Stimulated activated CD4-positive, alpha-beta T cell treated with anti-CD3 and anti-CD28 coated beads, Interleukin-4, amount 100 ng/mL, for 24 hours (primary cell): ENCODE measurements around the gene FEM1B.

Experiments used
- DNase-seq: peaks from one replicate; pipeline ENCODE4 v3.0.0-alpha.2; 2020

The FEM1B gene

GRCh38 chr15:68330416-68330815 is 52.9 kb downstream of the FEM1B start:
- no peak for DNase-seq

DNA sequence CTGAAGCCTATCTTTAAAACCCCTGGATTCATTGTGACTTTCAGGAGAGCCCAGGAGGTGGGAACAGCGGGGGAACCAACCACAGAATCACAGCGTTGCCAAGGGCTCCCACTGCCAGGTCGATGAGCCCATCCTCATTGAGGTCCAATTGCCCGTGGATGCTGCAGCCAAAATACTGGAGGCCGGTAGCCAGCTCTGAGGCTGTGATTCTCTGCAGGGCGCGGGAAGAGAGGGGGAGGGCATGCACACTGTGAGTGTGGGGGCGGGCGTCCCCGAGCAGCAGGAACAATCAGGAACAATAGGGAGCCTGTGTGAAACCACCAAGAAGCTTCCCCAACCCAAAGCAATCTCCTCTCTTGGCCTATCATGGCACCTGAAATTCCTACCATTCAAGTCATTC is 53.4 kb downstream of the FEM1B start:
- DNase-seq = no peak

DNA sequence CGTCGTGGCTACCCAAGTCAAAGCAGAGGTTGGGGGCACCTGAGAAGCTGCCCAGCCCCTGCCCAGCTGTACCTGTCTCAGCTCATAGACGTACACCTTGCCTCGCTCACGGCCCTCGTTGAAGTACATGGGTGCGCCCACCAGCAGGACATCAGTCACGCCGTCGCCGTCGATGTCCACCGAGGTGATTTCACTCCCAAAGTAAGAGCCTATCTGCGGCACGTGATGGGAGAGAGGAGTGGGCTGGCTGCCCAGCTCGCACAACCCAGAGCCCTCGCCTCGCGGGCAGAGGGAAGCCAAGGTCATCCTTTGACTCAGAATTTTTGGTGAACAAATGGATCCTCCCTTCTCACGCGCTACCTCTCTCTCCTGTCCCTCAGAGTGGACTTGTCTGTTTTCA is 54.7 kb downstream of the FEM1B start:
- DNase-seq = no peak

DNA sequence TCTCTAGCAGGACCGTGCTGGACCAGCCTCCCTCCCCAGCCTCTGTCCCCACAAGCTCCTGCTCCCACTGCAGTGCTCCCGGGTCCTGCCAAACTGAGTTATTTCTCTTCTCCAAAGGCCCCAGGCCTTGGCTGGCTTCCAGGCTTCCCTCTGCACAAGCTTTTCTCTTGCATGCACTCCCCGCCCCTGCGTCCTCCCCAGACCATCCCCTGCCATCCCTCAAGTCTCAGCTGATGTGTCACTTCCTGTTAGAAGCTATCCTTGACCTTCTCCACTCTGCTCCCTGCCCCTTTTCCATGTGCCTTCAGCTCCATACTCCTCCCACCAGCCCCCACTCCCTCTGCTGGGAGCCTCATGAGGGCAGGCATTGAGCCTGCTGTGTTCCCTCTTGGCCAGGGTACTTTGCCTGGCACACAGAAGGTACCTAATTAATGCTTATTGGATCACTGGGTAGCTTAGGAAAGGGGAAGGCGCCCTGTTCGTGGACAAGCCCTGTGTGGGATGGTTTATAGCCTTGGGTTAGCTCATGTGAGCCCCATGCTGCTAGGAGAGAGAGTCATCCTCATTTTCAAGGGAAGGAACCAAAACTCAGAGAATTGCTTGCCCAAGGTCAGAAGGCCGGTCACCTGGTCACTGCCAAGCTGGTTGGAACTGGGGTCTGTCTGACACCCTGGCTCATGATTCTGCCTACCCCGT is 56.4 kb downstream of the FEM1B start:
- no peak for DNase-seq

GRCh38 chr15:68334661-68335124 is 57.1 kb downstream of the FEM1B start:
- no peak for DNase-seq

GRCh38 chr15:68335251-68335650 is 57.7 kb downstream of the FEM1B start:
- DNase-seq = no peak

DNA sequence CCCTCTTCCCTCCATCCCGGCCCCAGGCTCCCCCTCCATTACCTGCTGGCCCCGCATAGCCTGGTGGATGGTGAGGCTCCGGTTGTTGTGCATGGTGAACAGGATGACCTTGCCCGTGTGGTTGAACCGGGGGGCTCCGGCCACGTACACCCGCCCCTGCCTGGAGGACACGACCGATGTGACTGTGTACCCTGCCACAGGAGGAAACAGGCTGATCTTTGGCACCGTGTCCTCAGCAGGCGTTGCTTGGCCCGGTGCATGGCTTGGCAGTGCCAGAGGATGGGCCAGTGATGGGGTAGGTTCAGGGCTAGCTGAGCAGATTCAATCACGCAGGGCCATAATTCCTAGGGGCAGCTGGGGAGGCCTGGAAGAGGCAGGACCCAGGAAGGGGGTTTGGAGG is 58.1 kb downstream of the FEM1B start:
- DNase-seq = no peak

DNA sequence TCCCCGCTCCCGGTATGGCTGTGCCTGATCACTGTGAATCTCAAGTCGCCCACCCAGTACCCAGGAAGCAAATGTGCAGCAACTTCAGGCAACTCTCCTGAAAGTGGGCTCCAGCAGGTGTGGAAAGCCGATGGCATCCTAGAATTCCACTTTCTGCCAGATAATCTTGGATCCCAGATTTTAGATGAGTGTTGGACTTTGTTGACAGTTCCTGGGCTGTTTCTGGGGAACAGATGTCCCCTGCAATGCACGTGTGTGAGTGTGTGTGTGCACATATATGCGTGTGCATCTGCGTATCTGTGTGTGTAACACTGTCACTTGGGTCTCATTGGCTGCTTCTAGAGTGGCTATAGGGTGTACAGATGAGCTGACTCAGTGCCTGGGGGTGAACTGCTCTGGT is 59.0 kb downstream of the FEM1B start:
- DNase-seq = no peak

DNA sequence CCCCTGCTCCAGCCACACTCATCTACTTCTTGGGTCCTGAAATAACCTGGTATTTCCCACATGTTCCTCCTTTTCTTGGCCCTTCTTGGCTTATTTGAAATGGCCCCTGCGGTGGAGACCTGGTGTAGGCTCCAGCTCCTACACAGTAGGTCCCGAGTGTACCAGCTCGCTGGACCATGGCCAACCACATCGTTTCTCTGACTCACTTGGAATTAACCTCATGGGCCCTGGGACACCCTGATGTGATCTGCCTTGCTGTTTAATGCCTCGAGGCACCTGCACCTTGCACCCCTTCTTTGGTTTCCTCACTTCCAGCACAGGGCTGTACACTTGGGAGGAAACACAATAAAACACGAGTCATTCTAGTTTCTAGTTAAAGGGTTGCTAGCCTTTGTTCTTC is 60.3 kb downstream of the FEM1B start:
- no peak for DNase-seq

DNA sequence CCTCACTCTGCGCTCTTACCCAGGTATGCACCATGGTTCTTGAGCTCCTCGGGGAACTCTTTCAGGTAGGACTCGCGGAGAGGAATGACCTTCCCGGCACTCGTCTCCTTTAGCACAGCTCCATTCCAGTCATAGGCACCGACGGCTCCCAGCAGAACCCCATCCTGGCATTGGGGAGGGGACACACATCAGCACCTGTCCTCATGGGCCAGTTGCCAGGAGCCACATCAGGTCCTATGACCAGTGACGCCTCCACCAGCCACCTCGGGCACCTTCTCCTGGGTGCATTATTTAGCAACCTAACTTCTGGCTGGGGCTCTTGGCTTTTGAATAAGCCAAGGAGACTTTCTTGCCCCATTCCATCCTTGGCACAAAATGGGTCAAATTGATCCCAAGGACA is 61.9 kb downstream of the FEM1B start:
- DNase-seq = no peak

GRCh38 chr15:68340726-68341671 is 63.5 kb downstream of the FEM1B start:
- no peak for DNase-seq

GRCh38 chr15:68341760-68342725 is 64.5 kb downstream of the FEM1B start:
- DNase-seq = no peak

GRCh38 chr15:68343579-68344225 is 66.2 kb downstream of the FEM1B start:
- DNase-seq = no peak

GRCh38 chr15:68344600-68344999 is 67.1 kb downstream of the FEM1B start:
- DNase-seq = no peak
